GM13976 (cell line): ENCODE measurements around the gene AKAP8L.

ENCODE experiments used
- DNase-seq: peaks from one replicate; pipeline ENCODE4 v3.0.0; 2012; ENCODE audit warnings: low spot score
- CTCF ChIP-seq: IDR thresholded peaks from 2 replicates; pipeline ENCODE4 v1.5.1; 2012; ENCODE audit warnings: borderline replicate concordance, mild to moderate bottlenecking; ENCODE audit not compliant: insufficient read depth; ENCODE audit errors: extremely low read depth, missing control alignments, control extremely low read depth
- in situ Hi-C: fragments of 300-500 bp; cut with MboI; formaldehyde crosslinking; loops from one replicate; pipeline ENCODE4 v1.12.0; 2022; ENCODE audit warnings: low sequenced_read_pairs, mixed read lengths, inconsistent platforms; ENCODE audit not compliant: unreplicated experiment

AKAP8L gene

DNA sequence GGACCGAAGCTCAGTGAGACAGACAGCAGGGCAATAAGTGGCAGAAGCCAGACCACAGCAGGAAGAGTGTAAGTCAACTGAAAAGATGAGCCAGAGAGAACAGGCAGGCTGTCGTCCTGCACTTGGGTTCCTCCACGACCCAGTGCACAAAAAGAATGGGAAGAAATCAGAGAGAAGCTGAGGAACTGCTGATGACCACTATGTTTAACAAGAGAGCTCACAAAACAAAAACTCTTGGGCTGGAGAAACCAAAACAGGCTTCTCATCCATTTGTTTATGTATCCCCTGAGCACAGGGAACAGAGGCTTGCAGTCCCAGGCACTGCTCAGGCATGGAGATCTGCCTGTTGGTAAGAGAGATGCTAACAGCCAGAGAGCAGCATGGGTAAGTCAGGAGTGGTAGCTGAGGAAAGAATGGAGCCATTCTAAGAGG lies 14.0 kb downstream of the AKAP8L start:
- TF ChIP-seq CTCF, result no peak
- DNase-seq, result no peak
- in situ Hi-C loops, result no loop called here

- in situ Hi-C loops, result no loop called here
- TF ChIP-seq CTCF, result no peak
- no peak for DNase-seq
Measured at GRCh38 chr19:15404097-15404779, 14.6 kb downstream of the AKAP8L start.

DNA sequence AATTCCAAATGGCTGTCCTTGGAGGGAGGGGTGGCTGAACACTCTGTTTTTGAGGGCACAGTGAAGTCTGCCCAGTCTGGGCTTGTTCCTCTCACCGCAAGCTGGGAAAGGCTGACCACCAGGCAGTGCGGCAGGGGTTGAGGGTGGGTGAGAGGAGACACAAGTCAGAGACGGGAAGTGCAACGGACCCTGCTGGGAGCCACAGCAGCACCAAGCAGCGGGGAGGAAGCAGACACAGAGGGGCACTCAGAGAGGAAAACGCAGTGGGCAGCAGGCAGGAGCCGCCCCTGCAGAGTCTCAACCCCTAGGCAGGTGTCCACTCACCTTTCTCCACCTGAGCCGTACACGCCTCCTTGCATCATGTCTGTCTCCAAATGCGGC lies 15.6 kb downstream of the AKAP8L start:
- in situ Hi-C loops, result no loop called here
- TF ChIP-seq CTCF, result no peak

DNA sequence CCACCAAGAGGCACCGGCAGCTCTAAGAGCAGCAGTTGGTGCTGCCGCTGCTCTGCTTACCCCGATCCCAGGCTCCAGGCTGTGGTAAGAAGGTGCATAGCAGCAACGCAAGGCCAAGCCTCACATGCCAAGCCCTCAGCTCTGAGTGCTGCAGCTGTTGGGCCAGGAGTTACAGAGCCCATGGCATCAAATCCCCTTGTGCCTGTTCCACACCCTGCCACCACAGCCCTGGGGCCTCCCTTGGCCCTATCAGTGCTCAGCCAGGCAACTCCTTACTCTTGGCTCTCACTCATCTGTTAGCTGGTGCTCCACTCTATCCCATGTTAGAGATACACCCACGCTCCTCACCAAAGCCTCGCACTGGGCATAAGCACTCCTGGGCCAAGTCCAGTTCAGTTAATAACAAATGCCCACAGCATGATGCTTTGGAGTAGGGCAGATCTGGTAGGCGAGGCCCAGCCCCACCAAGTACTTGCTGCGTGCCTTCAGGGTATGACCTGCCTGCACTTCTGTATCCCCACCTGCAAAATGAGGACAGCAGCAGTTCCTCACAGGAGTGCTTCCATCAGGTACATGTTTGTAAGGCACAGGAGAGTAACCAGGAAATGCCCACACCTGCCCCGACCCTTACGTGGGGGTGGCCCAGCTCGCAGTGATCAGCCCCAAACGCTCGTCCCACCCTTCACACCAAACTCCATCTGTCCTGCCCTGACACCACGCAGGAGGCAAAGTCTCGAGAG lies 16.2 kb downstream of the AKAP8L start:
- DNase-seq, result no peak
- TF ChIP-seq CTCF, result no peak
- in situ Hi-C loops, result no loop called here

More for the DNA sequence above, 15.6 kb downstream of the AKAP8L start:
- no peak for DNase-seq

- no peak for TF ChIP-seq CTCF
- in situ Hi-C loops, result no loop called here
- DNase-seq, result no peak
Measured at GRCh38 chr19:15401397-15401710, 17.4 kb downstream of the AKAP8L start.

DNA sequence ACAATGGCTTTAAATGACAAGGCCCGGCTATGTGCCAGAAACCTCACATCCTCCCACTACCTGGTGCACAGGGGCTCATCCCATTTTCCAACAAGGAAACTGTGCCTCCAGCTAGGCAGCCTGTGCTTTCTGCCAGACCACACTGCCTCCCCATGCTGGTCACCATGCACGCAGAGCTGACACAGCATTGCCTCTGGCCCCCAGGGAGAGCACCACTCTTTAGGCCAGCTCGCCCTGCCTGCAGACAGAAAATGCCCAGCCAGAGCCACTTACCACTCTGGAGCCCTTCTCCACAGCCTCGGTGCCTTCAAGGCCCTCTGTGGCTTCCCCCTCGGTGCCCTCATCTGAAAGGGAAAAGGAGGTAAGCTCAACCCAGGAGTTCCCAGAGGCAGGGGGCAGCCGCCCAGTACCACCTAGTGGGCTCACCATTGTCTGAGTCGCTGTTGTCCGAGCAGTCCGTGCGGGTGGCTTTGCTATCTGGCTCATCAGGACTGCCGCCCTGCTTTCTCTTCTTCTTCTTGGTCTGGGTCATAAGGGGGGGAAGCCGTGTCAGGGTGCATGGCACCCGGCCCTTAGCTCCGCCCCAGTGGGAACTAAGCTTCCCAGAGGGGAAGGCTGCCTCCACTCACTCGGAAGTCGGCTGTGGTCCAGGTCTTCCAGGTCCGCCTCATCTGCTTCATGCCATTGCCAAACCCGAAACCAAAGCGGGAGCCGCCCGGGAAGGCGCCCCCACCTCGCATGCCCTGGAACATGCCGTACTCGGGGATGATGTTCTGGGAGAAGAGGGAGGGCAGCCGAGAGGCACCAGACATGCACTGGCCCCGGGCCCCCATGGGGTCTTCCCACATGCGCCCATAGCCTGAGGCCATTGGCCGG lies 18.0 kb downstream of the AKAP8L start:
- no peak for TF ChIP-seq CTCF
- in situ Hi-C loops, result no loop called here
- DNase-seq, result no peak
